K562 (cell line): ENCODE results near the gene CLIP2. TPM values are rescaled to one million over a fixed set of nuclear protein-coding genes. Genes with fewer than 3 reads are reported as not detected.

Experiments used
- ATAC-seq: fragments of 200-7000 bp; cut with Tn5 transposase; 3 replicates; pipeline ENCODE4 v1.9.1; 2020; ENCODE audit warnings: moderate library complexity
- BruUV-seq: library from RNA; stranded (reverse); fragments of 400-500 nt; replicated peaks from 2 replicates; lab custom pipeline; 2021; lab: Mats Ljungman, UMichigan
- CTCF ChIA-PET: fragments of 300-600 bp; formaldehyde crosslinking; extraction: SDS; loops from one replicate; lab custom pipeline; 2021; ENCODE audit warnings: low intra/inter-chr PET ratio; lab: Yijun Ruan, JAX
- POLR2A ChIA-PET: fragments of 300-600, 350-650 bp; sonication (Branson Sonifier 250); formaldehyde crosslinking; extraction: SDS; loops from one replicate; lab custom pipeline; 2021; ENCODE audit warnings: antibody characterized with exemption, inconsistent platforms; lab: Yijun Ruan, JAX
- DNase-seq, 4 experiments: peaks; one replicate each; pipeline versions ENCODE4 v3.0.0 to v3.0.0-alpha.2; 2011 to 2018; ENCODE audit warnings: low spot score in 3 of 4, mixed read lengths in 3 of 4; ENCODE audit errors: extremely low read depth in 1 of 4
- FAIRE-seq: peaks from 2 replicates; lab custom pipeline; 2011; peaks lifted over from hg19 to GRCh38; lab: Jason Lieb, UNC
- H2AFZ ChIP-seq: 2 replicates; pipeline ENCODE4 v1.6.0; 2011; ENCODE audit warnings: low read depth, low read length, control low read depth, inconsistent platforms
- H3K27ac ChIP-seq: fragments of 200-600 bp; 3 replicates; pipeline ENCODE4 v1.8.0; 2011; ENCODE audit warnings: low read depth, mild to moderate bottlenecking, control low read depth, inconsistent platforms, low read length, moderate library complexity, mixed read lengths; ENCODE audit errors: extremely low read depth
- H3K27me3 ChIP-seq, 2 experiments: fragments of 300-600 bp in 1 of 2; 2 replicates in 1 of 2; 3 replicates in 1 of 2; pipeline versions ENCODE4 v1.6.0 to v1.8.0; 2011; ENCODE audit warnings: inconsistent platforms in 2 of 2, low read length in 2 of 2, mild to moderate bottlenecking in 1 of 2, mixed read lengths in 1 of 2, moderate library complexity in 1 of 2; ENCODE audit not compliant: control insufficient read depth in 2 of 2, insufficient read depth in 2 of 2
- H3K36me3 ChIP-seq: fragments of 300-600 bp; 3 replicates; pipeline ENCODE4 v1.8.0; 2011; ENCODE audit warnings: mild to moderate bottlenecking, low read length, inconsistent platforms; ENCODE audit not compliant: control insufficient read depth, insufficient read depth
- H3K4me1 ChIP-seq, 2 experiments: fragments of 200-600 bp in 1 of 2; replicated peaks in 1 of 2; 2 replicates in 1 of 2; 3 replicates in 1 of 2; pipeline versions ENCODE4 v1.5.1 to v1.8.0; 2011; ENCODE audit warnings: inconsistent platforms in 2 of 2, low read length in 2 of 2, mild to moderate bottlenecking in 1 of 2, mixed read lengths in 1 of 2, moderate library complexity in 1 of 2; ENCODE audit not compliant: control insufficient read depth in 2 of 2, insufficient read depth in 2 of 2
- H3K4me2 ChIP-seq: 2 replicates; pipeline ENCODE4 v1.6.1; 2011; ENCODE audit warnings: low read length, control low read depth, inconsistent platforms, mixed read lengths; ENCODE audit not compliant: insufficient read depth
- H3K4me3 ChIP-seq: fragments of 200-600 bp; sonication (generic), shearing (Covaris generic); 2 replicates; pipeline ENCODE4 v1.5.1; 2016; ENCODE audit warnings: control low read depth, inconsistent platforms
- H3K79me2 ChIP-seq: fragments of 200-600 bp; 3 replicates; pipeline ENCODE4 v1.8.0; 2011; ENCODE audit warnings: low read length, inconsistent platforms; ENCODE audit not compliant: control insufficient read depth, insufficient read depth
- H3K9ac ChIP-seq, 2 experiments: 2 replicates each; pipeline versions ENCODE4 v1.6.0 to v1.6.1; 2011; ENCODE audit warnings: low read depth in 2 of 2, low read length in 2 of 2, control low read depth in 1 of 2, inconsistent platforms in 1 of 2, mild to moderate bottlenecking in 1 of 2, mixed read lengths in 1 of 2; ENCODE audit not compliant: insufficient read depth in 1 of 2
- H3K9me1 ChIP-seq: one replicate; pipeline ENCODE4 v1.6.0; 2011; ENCODE audit warnings: inconsistent platforms, mild to moderate bottlenecking, low read length, moderate library complexity; ENCODE audit not compliant: control insufficient read depth, insufficient read depth
- H3K9me3 ChIP-seq: replicated peaks from 2 replicates; pipeline ENCODE4 v1.5.1; 2011; ENCODE audit warnings: low read depth, low read length, inconsistent platforms; ENCODE audit not compliant: control insufficient read depth, insufficient read depth
- H4K20me1 ChIP-seq: replicated peaks from 2 replicates; pipeline ENCODE4 v1.6.1; 2011; ENCODE audit warnings: low read length, inconsistent platforms, mixed read lengths; ENCODE audit not compliant: control insufficient read depth, insufficient read depth
- ATF7 ChIP-seq: fragments of 450-650 bp; IDR thresholded peaks from 2 replicates; pipeline ENCODE4 v1.7.1; 2014; ENCODE audit warnings: mild to moderate bottlenecking, moderate library complexity
- GATA2 ChIP-seq: sonication (generic); formaldehyde crosslinking; IDR thresholded peaks from 2 replicates; pipeline ENCODE4 v1.4.0; 2020; ENCODE audit warnings: mild to moderate bottlenecking, missing genetic modification reagents
- MYC ChIP-seq, 2 experiments: fragments of 250-450 bp in 1 of 2; sonication (Bioruptor Pico) in 1 of 2; IDR thresholded peaks; 2 replicates each; pipeline versions ENCODE4 v1.5.1 to v1.6.1; 2012 to 2021; ENCODE audit warnings: low read depth in 2 of 2, borderline replicate concordance in 1 of 2, improper control_type of control experiment in 1 of 2, low read length in 1 of 2, mild to moderate bottlenecking in 1 of 2, moderate library complexity in 1 of 2
- MYNN ChIP-seq, 2 experiments: sonication (generic); formaldehyde crosslinking in 1 of 2; IDR thresholded peaks; 2 replicates each; pipeline versions ENCODE4 v1.5.0 to v1.6.1; 2016 to 2020; ENCODE audit warnings: antibody characterized with exemption in 1 of 2, missing genetic modification reagents in 1 of 2
- NONO ChIP-seq, 2 experiments: fragments of 200-400 bp in 1 of 2; fragments of 450-650 bp in 1 of 2; formaldehyde crosslinking in 1 of 2; IDR thresholded peaks; 2 replicates each; pipeline ENCODE4 v1.6.1; 2017; ENCODE audit warnings: low read depth in 2 of 2, mild to moderate bottlenecking in 2 of 2, moderate library complexity in 2 of 2, low read length in 1 of 2
- RBFOX2 ChIP-seq: fragments of 200-400 bp; formaldehyde crosslinking; IDR thresholded peaks from 2 replicates; pipeline ENCODE4 v1.6.1; 2017; ENCODE audit warnings: low read depth, mild to moderate bottlenecking, low read length, moderate library complexity
- SPI1 ChIP-seq: IDR thresholded peaks from 2 replicates; pipeline ENCODE4 v1.6.1; 2011; ENCODE audit warnings: low read depth, low read length, control low read depth, borderline replicate concordance
- ZBTB17 ChIP-seq: fragments of 450-650 bp; formaldehyde crosslinking; IDR thresholded peaks from 2 replicates; pipeline ENCODE4 v1.4.0; 2020; ENCODE audit warnings: mild to moderate bottlenecking
- ZBTB7A ChIP-seq: IDR thresholded peaks from 2 replicates; pipeline ENCODE4 v1.6.1; 2011; ENCODE audit warnings: low read depth, mild to moderate bottlenecking, low read length, moderate library complexity, borderline replicate concordance; ENCODE audit not compliant: control insufficient read depth
- ZNF785 ChIP-seq: fragments of 250-450 bp; sonication (Bioruptor Pico); IDR thresholded peaks from 2 replicates; pipeline ENCODE4 v1.4.0; 2020; ENCODE audit warnings: mild to moderate bottlenecking
- WGBS: fragments of 100-300 bp; shearing (Covaris generic); methylation state at CpG from one replicate; pipeline ENCODE4 v1.1.6; 2016; ENCODE audit warnings: low coverage, mixed read lengths; ENCODE audit not compliant: insufficient coverage; ENCODE audit errors: missing lambda C conversion rate; 5-methylcytosine and 5-hydroxymethylcytosine counted together
- in situ Hi-C: fragments of 300-500 bp; cut with MboI; formaldehyde crosslinking; loops from 4 replicates; pipeline ENCODE4 v1.15.0; 2018; ENCODE audit warnings: inconsistent platforms, mixed read lengths
- intact Hi-C: fragments of 100-400 bp; cut with micrococcal nuclease; formaldehyde crosslinking; loops from 2 replicates; pipeline ENCODE4 v1.14.2; 2022
- polyA plus RNA-seq, 8 experiments: library from polyadenylated mRNA; depleted of rRNA in 4 of 8; stranded (reverse) in 5 of 8; unstranded in 3 of 8; fragments of >200 nt; fragmentation: Nextera tagmentation in 2 of 8; fragmentation: Illumina TruSeq in 1 of 8; extraction: Ambion mirVana in 2 of 8; extraction: Trizol in 1 of 8; gene quantifications; 2 replicates each; pipeline versions ENCODE4 v1.2.1 to v1.2.3, GENCODE V29; 2011 to 2014; ENCODE audit warnings: inconsistent platforms in 1 of 8, missing spikeins in 1 of 8
- total RNA-seq, 7 experiments: library from RNA; depleted of rRNA in 6 of 7; stranded (reverse); fragments of >200 nt in 6 of 7; fragmentation: Illumina TruSeq in 2 of 7; extraction: Trizol in 2 of 7; gene quantifications; 2 replicates each; pipeline versions ENCODE4 v1.2.1 to v1.2.3, GENCODE V29; 2011 to 2021; ENCODE audit warnings: low replicate concordance in 1 of 7
- TF ChIP-seq, protein P1 (sequence below): IDR thresholded peaks from 3 replicates; pipeline ENCODE4 v1.6.1; 2011; ENCODE audit warnings: borderline replicate concordance, mild to moderate bottlenecking, moderate library complexity; ENCODE audit not compliant: insufficient read length; ENCODE audit errors: extremely low read depth
- TF ChIP-seq, protein P2 (sequence below), 3 experiments: fragments of 200-800 bp in 1 of 3; sonication (Bioruptor generic) in 1 of 3; sonication (generic) in 1 of 3; formaldehyde crosslinking in 1 of 3; IDR thresholded peaks; 2 replicates each; pipeline versions ENCODE4 v1.6.1 to v1.8.0; 2016 to 2022; ENCODE audit warnings: mild to moderate bottlenecking in 2 of 3, missing compliant biosample characterization in 2 of 3, missing genetic modification characterization in 2 of 3, missing genetic modification reagents in 1 of 3
- TF ChIP-seq, protein P3 (sequence below): sonication (generic); formaldehyde crosslinking; IDR thresholded peaks from 2 replicates; pipeline ENCODE4 v1.8.0; 2022; ENCODE audit warnings: missing genetic modification reagents, mild to moderate bottlenecking, moderate library complexity, borderline replicate concordance

CLIP2 gene
- total and polyA plus RNA-seq, 9 of the 15 experiments (the other 6 are each of a cell fraction or from before 2014, with no cell fraction given) = 0.07 to 5.4 (median 2.1) TPM

DNA sequence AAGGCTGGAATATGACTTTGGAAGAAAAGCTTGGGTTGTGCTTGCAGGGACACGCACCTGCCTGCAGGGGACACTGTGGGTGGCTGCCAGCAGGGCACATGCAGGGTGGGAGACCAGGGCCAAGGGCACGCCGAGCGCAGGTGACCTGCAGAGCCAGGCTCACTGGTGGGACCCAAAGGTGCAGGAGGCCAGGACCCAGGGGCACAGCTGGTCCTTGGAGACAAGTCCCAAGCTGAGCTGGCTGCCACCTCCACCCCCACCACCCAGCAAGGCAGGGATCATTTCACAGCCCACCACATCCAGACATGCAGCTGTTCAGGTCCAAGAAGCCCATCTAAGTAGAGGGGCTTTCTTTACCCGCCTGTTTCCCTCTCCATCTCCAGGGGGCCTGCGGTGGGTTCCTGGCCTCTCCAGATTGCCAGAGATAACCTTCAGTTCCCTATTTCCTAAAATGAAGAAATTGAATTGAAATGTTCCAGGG lies 13.8 kb upstream of the CLIP2 start:
- Histone ChIP-seq H3K79me2 (no peaks in the 10 kb centered on the region), H3K4me3 (no peak overlapping the region), H3K4me2 (no peak overlapping the region), H3K27ac (no peak overlapping the region), H4K20me1 (no peaks in the 10 kb centered on the region), H2AFZ (peak overlapping the region; percentile 29; the same call in 1 of the 2 replicates), H3K27me3 (no peaks in the 10 kb centered on the region), H3K4me1 (peaks cover 42 to 43% of the 10 kb centered on the region in 2 experiments), H3K9ac (peak overlapping the region in 1 of 2 experiments; percentile 74; a peak in 2 of 4 replicates), H3K9me3 (no peaks in the 10 kb centered on the region), H3K9me1 (no peaks in the 10 kb centered on the region), H3K36me3 (no peaks in the 10 kb centered on the region)
- CTCF ChIA-PET = interaction anchor here (0.7 kb wide), 1 partner anchor 69 kb away, joined by 3 read pairs; no protein-coding TSS in a partner anchor
- intact Hi-C loops = no loop called here
- WGBS = 11% methylated on average over 6 of the region's 6 CpGs
- POLR2A ChIA-PET = no interaction called here
- no TSS peak for BruUV-seq
- ATAC-seq (peak; percentile 64), FAIRE-seq (no peak), DNase-seq (peak; percentile 49 to 57 (median 53))
- in situ Hi-C loops = no loop called here
- TF ChIP-seq RBFOX2 = 0 out of 2 replicates have a peak, but pooled peaks have one; percentile 22
- peak; percentile 83 for TF ChIP-seq SPI1
- TF ChIP-seq MYC (IDR thresholded peaks at IDR 0.05; ENCODE audit: low read depth, low read length) = 0 out of 2 replicates have a peak, but pooled peaks have one; percentile 27
- TF ChIP-seq MYC (CRISPR knock-in tag; IDR thresholded peaks at IDR 0.05; ENCODE audit: borderline replicate concordance, low read depth) = no peak
- no peak for TF ChIP-seq ZNF785 (CRISPR knock-in tag)
- TF ChIP-seq, protein P1, sequence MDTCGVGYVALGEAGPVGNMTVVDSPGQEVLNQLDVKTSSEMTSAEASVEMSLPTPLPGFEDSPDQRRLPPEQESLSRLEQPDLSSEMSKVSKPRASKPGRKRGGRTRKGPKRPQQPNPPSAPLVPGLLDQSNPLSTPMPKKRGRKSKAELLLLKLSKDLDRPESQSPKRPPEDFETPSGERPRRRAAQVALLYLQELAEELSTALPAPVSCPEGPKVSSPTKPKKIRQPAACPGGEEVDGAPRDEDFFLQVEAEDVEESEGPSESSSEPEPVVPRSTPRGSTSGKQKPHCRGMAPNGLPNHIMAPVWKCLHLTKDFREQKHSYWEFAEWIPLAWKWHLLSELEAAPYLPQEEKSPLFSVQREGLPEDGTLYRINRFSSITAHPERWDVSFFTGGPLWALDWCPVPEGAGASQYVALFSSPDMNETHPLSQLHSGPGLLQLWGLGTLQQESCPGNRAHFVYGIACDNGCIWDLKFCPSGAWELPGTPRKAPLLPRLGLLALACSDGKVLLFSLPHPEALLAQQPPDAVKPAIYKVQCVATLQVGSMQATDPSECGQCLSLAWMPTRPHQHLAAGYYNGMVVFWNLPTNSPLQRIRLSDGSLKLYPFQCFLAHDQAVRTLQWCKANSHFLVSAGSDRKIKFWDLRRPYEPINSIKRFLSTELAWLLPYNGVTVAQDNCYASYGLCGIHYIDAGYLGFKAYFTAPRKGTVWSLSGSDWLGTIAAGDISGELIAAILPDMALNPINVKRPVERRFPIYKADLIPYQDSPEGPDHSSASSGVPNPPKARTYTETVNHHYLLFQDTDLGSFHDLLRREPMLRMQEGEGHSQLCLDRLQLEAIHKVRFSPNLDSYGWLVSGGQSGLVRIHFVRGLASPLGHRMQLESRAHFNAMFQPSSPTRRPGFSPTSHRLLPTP = peak; percentile 11
- peak; percentile 30; the same call in 1 of the 2 replicates for TF ChIP-seq GATA2 (CRISPR knock-in tag)
- no peak for TF ChIP-seq NONO (IDR thresholded peaks at IDR 0.05; ENCODE audit: low read depth in 2 of 2, low read length in 1 of 2)
- TF ChIP-seq, protein P2, sequence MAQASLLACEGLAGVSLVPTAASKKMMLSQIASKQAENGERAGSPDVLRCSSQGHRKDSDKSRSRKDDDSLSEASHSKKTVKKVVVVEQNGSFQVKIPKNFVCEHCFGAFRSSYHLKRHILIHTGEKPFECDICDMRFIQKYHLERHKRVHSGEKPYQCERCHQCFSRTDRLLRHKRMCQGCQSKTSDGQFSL (CRISPR knock-in tag; IDR thresholded peaks at IDR 0.05) = 0 out of 2 replicates have a peak, but pooled peaks have one; percentile 50
- TF ChIP-seq, protein P2 (tag; IDR thresholded peaks at IDR 0.05) = no peak
- peak; percentile 33; the same call in 1 of the 2 replicates for TF ChIP-seq ATF7
- peak; percentile 56; the same call in 1 of the 2 replicates for TF ChIP-seq ZBTB7A
- 0 out of 2 replicates have a peak, but pooled peaks have one; percentile 29 for TF ChIP-seq MYNN (IDR thresholded peaks at IDR 0.05)
- TF ChIP-seq MYNN (CRISPR knock-in tag; IDR thresholded peaks at IDR 0.05) = no peak
- TF ChIP-seq, protein P3, sequence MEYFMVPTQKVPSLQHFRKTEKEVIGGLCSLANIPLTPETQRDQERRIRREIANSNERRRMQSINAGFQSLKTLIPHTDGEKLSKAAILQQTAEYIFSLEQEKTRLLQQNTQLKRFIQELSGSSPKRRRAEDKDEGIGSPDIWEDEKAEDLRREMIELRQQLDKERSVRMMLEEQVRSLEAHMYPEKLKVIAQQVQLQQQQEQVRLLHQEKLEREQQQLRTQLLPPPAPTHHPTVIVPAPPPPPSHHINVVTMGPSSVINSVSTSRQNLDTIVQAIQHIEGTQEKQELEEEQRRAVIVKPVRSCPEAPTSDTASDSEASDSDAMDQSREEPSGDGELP (CRISPR knock-in tag) = 0 out of 2 replicates have a peak, but pooled peaks have one; percentile 35
- TF ChIP-seq ZBTB17 = 0 out of 2 replicates have a peak, but pooled peaks have one; percentile 52
